ENCODE results near the gene MROH7.

Gene MROH7

DNA sequence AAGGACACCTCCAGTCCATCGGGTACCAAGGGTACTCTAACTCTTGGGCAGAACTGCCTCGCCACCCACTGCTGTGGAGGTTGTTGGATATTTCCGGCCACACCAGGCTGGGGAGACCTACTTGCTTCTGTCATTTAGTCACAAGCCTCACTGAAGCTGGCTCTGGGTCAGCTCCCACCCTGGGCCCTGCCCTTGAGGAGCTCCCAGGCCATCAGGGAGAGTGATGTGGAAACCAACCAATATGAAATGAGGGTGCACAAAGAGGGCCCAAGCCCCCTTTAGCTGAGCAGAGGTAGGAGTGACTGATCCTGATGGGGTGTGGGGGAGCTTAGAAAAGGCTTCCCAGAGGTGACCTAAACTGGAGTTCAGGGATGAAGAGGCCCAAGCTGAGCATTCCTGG lies 103.1 kb downstream of the MROH7 start:
- no peak for DNase-seq

DNA sequence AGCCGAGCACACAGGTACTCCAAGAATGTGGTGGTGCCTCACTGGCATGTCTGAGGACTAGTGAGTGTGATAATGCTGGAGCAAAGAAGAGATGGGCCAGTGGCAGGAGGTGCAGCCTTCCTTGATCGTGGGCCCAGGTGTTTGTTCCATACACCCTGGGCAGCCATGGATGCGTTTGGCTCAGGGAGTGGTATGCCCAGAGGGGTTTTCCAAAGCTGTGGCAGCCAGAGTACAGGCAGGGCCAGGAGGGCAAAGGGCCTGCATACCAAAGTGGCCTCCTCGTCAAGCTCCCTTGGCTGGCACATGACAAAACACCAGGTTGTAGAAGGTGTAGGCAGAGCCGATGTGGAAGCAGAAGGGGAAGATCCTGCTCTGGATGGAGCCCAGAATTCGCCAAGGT lies 103.7 kb downstream of the MROH7 start:
- DNase-seq: no peak

DNA sequence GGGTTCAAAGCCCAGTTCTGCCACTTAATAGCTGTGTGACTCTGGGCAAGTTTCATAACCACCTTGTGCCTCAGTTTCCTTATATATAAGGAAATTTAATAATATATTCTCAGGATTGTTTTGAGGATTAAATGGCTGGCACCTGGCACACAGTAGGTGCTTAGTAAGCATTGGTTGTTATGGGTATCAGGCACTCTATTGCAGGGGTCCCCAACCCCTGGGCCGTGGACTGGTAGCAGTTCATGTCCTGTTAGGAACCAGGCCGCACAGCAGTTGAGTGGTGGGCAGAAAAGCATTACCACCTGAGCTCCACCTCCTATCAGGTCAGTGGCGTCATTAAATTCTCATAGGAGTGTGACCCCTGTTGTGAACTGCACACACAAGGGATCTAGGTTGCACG lies 104.3 kb downstream of the MROH7 start:
- DNase-seq: no peak

DNA sequence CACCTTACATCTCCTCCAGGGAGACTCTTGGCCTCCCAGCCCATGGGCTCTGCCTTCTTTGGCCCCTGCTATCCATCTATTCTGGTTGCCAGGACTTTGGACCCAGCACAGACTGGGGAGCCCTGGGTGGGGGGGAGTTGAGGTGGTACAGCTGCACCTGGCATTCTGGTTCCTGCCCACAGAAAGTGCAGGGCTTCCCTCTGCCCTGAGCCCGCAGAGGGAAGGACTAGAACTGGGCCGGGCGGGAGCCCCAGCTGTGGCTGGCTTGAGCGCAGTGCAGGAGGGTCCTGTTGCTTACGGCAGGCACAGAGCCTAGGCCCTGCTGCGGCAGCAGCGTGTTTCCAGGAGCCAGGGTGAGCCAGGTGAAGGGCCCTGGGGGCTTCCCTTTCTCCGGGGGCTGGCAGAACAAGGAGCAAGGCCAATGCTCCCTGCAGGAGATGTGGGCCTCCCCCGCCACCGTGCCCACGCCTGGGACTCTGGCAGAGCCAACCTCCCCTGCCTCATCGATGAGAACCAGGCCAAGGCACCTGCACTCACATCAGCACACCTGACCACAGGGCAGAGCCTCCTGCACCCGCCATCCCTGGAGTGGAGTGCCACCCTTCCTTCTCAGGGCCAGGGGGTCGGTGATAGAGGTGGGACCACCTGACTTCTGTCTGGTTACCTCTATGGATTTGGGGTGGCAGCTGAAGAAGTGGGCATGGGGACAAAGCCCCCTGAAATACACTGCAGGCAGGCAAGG lies 106.7 kb downstream of the MROH7 start:
- DNase-seq: no peak

DNA sequence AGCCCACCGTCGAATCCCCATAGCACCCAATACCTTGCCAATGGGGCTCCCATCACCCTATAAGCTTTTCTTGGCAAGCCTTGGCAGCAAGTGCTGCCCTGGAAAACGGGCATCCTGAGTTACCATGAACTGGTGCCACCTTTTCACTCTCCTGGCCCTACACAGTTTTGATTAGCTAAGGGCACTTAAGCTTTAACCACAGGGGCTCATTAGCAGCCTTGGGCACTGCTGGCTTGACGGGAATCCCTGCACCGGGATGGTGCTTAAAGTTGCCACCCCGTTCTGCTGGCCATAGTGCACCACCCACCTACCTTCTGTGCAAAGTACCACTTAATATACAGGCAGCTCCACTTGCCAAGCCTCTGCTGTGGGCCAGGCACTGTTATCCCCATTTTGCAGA lies 109.0 kb downstream of the MROH7 start:
- DNase-seq: no peak

DNA sequence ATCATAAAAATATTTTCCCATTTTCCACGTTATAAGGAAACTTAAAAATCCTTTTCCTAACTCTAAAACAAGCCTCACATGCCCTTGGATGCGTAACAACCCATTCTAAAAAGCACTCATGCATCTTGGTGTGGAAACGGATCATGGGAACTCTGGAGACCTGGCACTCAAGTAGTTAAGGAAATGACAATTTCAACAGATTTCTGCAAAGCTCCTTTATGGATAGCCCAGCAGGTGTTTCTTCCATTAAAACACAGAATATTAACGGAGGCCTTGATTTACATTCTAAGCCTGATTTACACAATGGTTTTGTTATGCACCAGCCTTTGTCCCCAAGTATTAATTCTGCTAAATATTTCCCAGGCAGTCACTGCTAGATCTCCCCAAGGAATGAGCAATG lies 109.8 kb downstream of the MROH7 start:
- no peak for DNase-seq

DNA sequence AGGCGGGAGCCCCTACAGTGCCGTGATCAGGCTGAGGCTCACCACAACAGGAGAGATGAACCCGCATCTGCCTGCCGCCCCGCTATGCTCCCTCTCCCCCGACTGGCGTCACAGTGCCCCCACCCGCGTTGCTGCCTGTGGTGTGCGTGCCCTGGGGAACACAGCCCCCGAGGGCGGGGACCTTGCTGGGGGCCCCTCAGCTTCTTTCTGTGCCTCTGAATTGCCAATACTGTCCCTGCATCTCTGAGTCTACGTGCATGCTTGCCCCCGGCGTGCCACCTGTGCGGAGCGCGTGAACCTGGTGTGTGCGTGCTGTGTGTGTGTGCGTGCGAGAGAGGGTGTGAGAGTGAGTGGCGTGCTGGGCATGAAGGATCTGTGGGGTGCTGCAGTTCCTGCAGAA lies 112.5 kb downstream of the MROH7 start:
- DNase-seq: no peak

DNA sequence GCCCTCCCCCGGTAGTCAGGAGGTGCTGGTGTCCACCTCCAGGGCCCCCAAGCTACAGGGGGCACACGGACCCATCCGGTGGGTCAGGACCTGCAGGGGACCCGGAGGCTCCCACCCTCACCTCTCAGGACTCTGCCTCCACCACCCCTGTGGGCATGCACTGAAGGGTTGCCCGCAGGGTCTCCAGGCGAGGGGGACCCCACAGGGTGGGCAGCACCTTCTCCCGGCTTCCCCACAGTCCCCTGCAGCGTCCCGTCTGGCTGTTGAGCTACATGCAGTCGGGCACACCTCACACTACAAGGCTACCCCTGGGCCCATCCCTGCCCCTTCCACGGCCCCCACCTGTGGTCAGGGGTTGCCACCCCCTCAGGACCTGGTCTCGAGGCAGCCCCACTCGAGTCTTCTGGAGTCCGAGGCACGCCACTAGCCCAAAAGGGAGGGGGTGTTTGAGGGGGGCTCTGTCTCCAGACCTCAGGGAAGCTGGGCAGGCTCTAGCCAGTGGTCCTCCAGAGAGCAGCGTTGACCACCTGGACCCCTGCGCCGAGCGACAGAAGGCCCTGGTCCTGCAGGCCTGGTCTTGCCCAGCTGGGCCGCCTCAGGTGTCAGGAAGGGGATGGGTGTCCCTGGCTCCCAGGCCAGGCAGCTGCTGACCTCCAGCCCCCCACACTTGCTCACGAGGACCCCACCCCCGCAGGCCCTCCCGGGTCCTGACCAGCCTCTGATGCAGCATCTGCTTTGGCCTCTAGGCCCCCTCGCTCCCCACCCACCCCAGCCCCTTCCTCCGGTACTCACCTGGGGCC lies 113.1 kb downstream of the MROH7 start:
- no peak for DNase-seq

DNA sequence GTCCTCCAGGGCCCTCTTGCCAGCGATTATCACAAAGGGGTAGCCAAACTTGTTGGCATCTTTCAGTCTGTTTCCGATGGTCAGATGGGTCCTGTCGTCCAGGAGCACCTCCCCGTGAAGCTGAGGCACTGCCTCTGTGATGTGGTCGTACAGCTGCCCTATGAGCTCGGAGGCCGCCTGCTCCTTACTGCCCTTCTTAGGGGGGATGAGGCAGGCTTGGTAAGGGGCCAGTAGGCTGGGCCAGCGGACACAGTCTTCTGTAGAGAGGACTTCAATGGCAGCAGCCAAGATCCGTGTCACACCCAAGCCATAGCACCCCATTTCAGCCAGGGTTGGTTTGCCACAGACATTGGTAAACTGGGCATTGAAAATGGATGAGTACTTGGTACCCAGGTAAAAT lies 116.2 kb downstream of the MROH7 start:
- DNase-seq: no peak

DNA sequence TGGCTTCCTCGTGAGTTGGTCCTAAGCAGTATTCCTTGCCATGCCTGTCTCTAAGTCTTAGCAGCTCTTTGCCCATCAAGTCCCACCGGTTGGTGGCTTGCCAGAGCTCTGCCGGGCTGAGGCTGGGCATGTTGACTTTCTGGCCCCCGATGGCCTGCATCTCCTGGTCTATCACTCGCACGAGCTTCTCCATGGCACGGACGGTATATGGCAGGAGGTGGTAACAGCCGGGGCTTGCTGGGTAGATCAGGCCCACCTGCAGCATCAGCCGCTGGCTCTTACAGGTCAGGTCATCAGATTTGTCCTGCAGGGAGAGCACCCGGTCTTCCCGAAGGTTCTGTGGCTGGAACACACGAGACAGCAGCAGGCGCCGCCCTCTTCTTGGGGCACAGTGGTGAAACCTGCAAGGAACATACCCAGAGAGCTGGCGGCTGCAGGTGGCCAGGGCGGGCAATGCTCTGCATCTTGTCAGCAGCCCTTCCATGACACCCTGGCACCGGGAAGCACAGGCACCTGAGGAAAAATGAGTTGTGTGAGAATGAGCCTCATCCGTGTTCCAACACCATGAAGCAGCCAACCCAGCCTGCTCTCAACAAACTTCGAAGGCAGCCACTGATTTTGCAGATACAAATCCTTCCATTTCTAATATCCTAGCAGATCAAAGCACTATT lies 117.2 kb downstream of the MROH7 start:
- DNase-seq: no peak

Data from NCI-H1417 treated with DMSO at 0.1 percent for 48 hours (cell line).